ENCODE measurements around the gene XXYLT1.

The XXYLT1 gene

DNA sequence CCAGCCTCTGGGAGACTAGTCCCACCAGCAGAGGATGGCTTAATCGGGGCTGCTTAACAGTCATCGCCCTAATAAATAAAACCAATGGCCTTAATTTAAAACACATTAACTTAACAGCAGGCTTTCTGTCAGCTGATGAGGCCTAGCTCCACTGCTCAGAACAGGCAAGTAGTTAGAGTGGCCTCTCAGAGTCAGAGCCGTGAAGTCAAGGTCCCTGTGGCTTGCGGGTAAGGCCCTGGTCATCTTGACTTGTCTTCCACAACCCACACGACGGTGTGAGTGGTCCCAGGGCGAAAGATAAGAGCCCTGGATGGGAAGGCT lies 11.8 kb downstream of the XXYLT1 start:
- H3K4me1 ChIP-seq (ENCODE audit: insufficient read depth, poor library complexity, severe bottlenecking) = peaks cover 8% of the 10 kb centered on the region
- TF ChIP-seq, protein P1, sequence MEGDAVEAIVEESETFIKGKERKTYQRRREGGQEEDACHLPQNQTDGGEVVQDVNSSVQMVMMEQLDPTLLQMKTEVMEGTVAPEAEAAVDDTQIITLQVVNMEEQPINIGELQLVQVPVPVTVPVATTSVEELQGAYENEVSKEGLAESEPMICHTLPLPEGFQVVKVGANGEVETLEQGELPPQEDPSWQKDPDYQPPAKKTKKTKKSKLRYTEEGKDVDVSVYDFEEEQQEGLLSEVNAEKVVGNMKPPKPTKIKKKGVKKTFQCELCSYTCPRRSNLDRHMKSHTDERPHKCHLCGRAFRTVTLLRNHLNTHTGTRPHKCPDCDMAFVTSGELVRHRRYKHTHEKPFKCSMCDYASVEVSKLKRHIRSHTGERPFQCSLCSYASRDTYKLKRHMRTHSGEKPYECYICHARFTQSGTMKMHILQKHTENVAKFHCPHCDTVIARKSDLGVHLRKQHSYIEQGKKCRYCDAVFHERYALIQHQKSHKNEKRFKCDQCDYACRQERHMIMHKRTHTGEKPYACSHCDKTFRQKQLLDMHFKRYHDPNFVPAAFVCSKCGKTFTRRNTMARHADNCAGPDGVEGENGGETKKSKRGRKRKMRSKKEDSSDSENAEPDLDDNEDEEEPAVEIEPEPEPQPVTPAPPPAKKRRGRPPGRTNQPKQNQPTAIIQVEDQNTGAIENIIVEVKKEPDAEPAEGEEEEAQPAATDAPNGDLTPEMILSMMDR (IDR thresholded peaks at IDR 0.05; ENCODE audit: poor library complexity, severe bottlenecking) = no peak
- DNase-seq (ENCODE audit: low spot score) (no peak), ATAC-seq (ENCODE audit: low read depth) (no peak)
- no peaks in the 10 kb centered on the region for H3K27me3 ChIP-seq (ENCODE audit: insufficient read depth, poor library complexity, severe bottlenecking)
- H3K27ac ChIP-seq (ENCODE audit: poor library complexity, severe bottlenecking) = peak overlapping the region; percentile 55
- H3K9me3 ChIP-seq (ENCODE audit: severe bottlenecking) = no peaks in the 10 kb centered on the region
- no peaks in the 10 kb centered on the region for H3K36me3 ChIP-seq (ENCODE audit: low read depth)
- H3K4me3 ChIP-seq (ENCODE audit: severe bottlenecking) = no peak overlapping the region

DNA sequence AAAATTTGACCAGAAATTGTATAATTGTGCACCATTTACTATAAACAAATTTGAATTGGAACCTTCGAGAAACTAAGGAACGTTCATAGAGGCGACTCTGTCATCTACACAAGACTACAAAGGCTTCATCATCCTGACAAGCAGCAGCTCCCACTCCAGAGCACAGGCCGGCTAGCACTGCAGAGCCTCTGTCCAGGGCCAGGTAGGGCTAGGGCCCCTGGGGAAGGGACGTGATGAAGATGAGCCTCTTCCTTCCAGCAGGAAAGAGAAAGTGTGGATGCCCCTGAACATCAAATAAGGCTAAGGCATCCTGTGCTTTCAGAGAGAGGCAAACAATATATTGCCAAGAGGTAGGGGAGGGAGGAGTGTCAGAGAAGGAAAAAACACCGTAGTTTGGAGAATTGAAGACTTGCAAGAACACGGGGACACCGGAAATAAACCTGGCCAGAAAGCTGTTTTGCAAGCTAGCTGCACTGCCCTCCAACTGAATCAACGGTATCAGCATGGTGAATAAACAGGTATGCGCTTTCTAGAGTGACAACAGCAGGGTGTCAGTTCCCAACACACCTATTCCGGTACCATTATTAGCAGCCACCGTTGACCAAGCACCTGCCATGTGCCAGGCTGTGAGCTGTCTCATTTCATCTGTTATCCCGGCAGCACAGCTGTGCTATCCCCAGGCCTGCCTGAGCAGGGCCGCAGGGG lies 12.4 kb downstream of the XXYLT1 start:
- no peak for ATAC-seq (ENCODE audit: low read depth)
- H3K9me3 ChIP-seq (ENCODE audit: severe bottlenecking) = no peaks in the 10 kb centered on the region
- H3K27me3 ChIP-seq (ENCODE audit: insufficient read depth, poor library complexity, severe bottlenecking) = no peaks in the 10 kb centered on the region
- H3K4me1 ChIP-seq (ENCODE audit: insufficient read depth, poor library complexity, severe bottlenecking) = peaks cover 8% of the 10 kb centered on the region
- peak overlapping the region; percentile 55 for H3K27ac ChIP-seq (ENCODE audit: poor library complexity, severe bottlenecking)
- no peak for DNase-seq (ENCODE audit: low spot score)
- H3K36me3 ChIP-seq (ENCODE audit: low read depth) = no peaks in the 10 kb centered on the region
- no peak overlapping the region for H3K4me3 ChIP-seq (ENCODE audit: severe bottlenecking)
- TF ChIP-seq, protein P1 (IDR thresholded peaks at IDR 0.05; ENCODE audit: poor library complexity, severe bottlenecking) = no peak

DNA sequence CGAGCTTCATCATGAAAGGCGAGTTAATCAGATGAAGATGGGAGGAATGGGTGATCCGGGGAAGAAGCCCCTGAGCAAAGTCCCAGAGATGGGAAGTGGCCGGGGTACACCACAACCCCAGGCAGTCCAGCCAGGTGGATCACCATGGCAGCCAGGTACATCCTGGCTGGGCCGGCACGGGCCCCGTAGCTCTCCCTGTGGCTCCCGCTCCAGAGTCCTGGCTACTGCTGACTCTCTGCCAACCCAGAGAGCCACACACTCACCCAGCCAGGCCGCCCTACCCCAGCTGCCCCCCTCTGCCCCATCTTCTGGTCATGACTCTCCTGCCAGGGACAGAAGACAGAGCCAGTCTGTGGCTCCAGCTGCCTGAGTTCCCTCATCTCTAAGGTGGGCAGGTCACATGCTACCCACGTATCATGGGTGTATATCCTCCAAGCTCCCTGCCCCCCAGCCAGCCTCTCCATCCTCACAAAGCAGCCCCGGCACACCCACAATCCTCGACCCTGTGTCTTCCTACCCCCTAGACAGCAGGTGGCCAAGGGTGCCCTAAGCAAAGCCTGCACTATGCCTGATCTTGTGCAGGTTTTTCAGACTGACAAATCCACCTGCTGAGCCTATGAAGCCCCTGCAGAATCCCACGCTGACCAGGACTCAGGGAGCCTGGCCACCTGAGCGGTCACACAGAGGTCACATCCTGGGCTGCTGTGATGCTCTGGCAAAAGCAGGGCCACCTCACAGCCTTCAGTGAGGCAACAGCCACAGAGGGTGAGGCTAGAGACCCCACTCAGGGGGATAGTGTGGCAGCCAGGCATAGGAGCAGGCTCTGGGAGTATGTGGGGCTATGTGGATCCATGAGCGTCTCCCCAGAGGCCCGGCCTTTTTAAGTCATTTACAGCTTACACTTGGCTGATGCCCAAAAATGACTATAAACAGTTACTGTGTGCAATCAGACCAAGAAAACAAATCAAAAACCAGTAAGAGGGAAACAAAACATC lies 13.2 kb downstream of the XXYLT1 start:
- TF ChIP-seq, protein P1 (IDR thresholded peaks at IDR 0.05; ENCODE audit: poor library complexity, severe bottlenecking) = no peak
- ATAC-seq (ENCODE audit: low read depth) = no peak
- Histone ChIP-seq H3K27me3 (ENCODE audit: insufficient read depth, poor library complexity, severe bottlenecking) (no peaks in the 10 kb centered on the region), H3K36me3 (ENCODE audit: low read depth) (no peaks in the 10 kb centered on the region), H3K27ac (ENCODE audit: poor library complexity, severe bottlenecking) (no peak overlapping the region), H3K4me1 (ENCODE audit: insufficient read depth, poor library complexity, severe bottlenecking) (peaks cover 8% of the 10 kb centered on the region), H3K4me3 (ENCODE audit: severe bottlenecking) (no peak overlapping the region), H3K9me3 (ENCODE audit: severe bottlenecking) (no peaks in the 10 kb centered on the region)
- peak; percentile 49 for DNase-seq (ENCODE audit: low spot score)

DNA sequence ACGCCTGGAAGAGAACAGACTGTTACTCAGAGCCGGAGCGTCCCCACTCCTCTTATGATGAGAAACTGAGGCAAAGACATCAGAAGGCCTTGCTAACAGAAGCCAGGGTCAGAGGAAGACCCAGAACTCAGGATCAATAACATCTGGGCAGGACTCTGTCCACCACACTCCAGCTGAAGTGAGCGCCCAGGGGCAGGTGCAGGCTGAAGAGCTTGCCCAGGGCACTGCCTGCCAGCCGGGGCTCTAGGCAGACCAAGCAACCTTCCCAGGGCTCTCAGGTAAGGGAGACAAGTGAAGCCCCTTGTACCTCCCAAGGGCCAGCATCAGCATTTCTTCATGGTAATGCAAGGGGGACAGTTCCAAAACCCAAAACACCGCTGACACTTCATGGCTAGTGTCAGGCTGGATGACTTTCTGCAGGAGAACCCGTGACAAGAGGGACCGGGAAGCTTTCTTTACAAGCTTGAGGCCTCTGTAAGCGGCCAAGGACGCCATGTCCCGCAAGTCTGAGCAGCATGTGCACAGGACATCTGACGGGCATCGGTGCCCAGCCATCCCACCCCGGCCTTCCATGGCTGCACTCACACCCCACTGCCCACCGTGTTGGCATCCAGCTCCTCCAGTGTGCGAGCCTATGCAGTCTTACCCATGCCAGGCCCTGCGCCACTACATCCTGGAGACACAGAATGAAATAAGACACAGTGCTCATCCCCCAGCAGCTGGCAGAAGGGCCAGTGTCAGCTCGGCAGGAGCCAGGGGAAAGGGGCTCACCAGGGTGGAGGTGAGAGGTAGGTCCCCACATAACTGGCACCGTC lies 14.1 kb downstream of the XXYLT1 start:
- H3K27me3 ChIP-seq (ENCODE audit: insufficient read depth, poor library complexity, severe bottlenecking) = no peaks in the 10 kb centered on the region
- DNase-seq (ENCODE audit: low spot score) (no peak), ATAC-seq (ENCODE audit: low read depth) (no peak)
- H3K9me3 ChIP-seq (ENCODE audit: severe bottlenecking) = no peaks in the 10 kb centered on the region
- H3K36me3 ChIP-seq (ENCODE audit: low read depth) = no peaks in the 10 kb centered on the region
- peaks cover 8% of the 10 kb centered on the region for H3K4me1 ChIP-seq (ENCODE audit: insufficient read depth, poor library complexity, severe bottlenecking)
- H3K27ac ChIP-seq (ENCODE audit: poor library complexity, severe bottlenecking) = no peak overlapping the region
- TF ChIP-seq, protein P1 (IDR thresholded peaks at IDR 0.05; ENCODE audit: poor library complexity, severe bottlenecking) = no peak
- no peak overlapping the region for H3K4me3 ChIP-seq (ENCODE audit: severe bottlenecking)

Data from RWPE2 (cell line).